Activated naive CD4-positive, alpha-beta T cell treated with anti-CD3 and anti-CD28 coated beads for 36 hours (primary cell): ENCODE data around the gene TBC1D24. TPM values are rescaled to one million over a fixed set of nuclear protein-coding genes. Genes with fewer than 3 reads are reported as not detected.

Experiments
- CTCF ChIA-PET: fragments of 350-600 bp; sonication (Branson Sonifier 250); formaldehyde crosslinking; loops from one replicate; lab custom pipeline; 2021; ENCODE audit warnings: antibody characterized with exemption; lab: Charles Lee
- DNase-seq: peaks from one replicate; pipeline ENCODE4 v3.0.0-alpha.2; 2020
- H3K27ac Mint-ChIP-seq: one replicate; pipeline ENCODE4 v1.8.0; 2021; ENCODE audit warnings: mild to moderate bottlenecking, mixed read lengths
- H3K27me3 Mint-ChIP-seq: one replicate; pipeline ENCODE4 v1.8.0; 2021; ENCODE audit warnings: low read depth, mixed read lengths
- H3K36me3 Mint-ChIP-seq: one replicate; pipeline ENCODE4 v1.8.0; 2021; ENCODE audit warnings: low read depth, mixed read lengths
- H3K4me1 Mint-ChIP-seq: one replicate; pipeline ENCODE4 v1.8.0; 2021; ENCODE audit warnings: low read depth, mixed read lengths
- H3K4me3 Mint-ChIP-seq: one replicate; pipeline ENCODE4 v1.8.0; 2021; ENCODE audit warnings: mild to moderate bottlenecking, moderate library complexity, mixed read lengths
- H3K9me3 Mint-ChIP-seq: one replicate; pipeline ENCODE4 v1.8.0; 2021; ENCODE audit warnings: mixed read lengths
- intact Hi-C: fragments of 100-400 bp; cut with micrococcal nuclease; formaldehyde crosslinking; loops from one replicate; pipeline ENCODE4 v1.15.1; 2023
- total RNA-seq, 2 experiments: library from RNA; stranded (reverse); gene quantifications; one replicate each; pipeline ENCODE4 v1.2.3, GENCODE V29; 2021

The TBC1D24 gene
- total RNA-seq, 2 experiments from 2014 or later, result 8.1 to 8.6 TPM

- intact Hi-C loops, result no loop called here
- Mint-ChIP-seq H3K27ac (no peak overlapping the region), H3K4me1 (no peaks in the 10 kb centered on the region), H3K9me3 (no peaks in the 10 kb centered on the region), H3K4me3 (no peak overlapping the region), H3K36me3 (peaks cover 37% of the 10 kb centered on the region), H3K27me3 (no peaks in the 10 kb centered on the region)
- CTCF ChIA-PET, result no interaction called here
- DNase-seq, result no peak
Observed at GRCh38 chr16:2452650-2453049, 22.3 kb upstream of the TBC1D24 start.

- Mint-ChIP-seq H3K4me3 (no peak overlapping the region), H3K36me3 (peaks cover 36% of the 10 kb centered on the region), H3K27ac (peak overlapping the region; percentile 36), H3K9me3 (no peaks in the 10 kb centered on the region), H3K4me1 (peaks cover 5% of the 10 kb centered on the region), H3K27me3 (no peaks in the 10 kb centered on the region)
- peak; percentile 3 for DNase-seq
- CTCF ChIA-PET, result no interaction called here
- intact Hi-C loops, result no loop called here
Observed at GRCh38 chr16:2455081-2455845, 19.7 kb upstream of the TBC1D24 start.

DNA sequence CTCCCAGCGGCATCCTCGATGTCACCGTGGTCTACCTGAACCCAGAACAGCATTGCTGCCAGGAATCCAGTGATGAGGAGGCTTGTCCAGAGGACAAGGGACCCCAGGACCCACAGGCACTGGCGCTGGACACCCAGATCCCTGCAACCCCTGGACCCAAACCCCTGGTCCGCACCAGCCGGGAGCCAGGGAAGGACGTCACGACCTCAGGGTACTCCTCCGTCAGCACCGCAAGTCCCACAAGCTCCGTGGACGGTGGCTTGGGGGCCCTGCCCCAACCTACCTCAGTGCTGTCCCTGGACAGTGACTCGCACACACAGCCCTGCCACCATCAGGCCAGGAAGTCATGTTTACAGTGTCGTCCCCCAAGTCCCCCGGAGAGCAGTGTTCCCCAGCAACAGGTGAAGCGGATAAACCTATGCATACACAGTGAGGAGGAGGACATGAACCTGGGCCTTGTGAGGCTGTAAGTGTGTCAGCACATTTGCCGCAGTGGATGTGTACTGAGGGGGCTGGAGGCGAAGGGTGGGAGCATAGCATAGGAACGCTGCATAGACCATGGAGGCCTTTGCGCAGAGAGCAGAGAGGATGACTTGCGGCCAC lies 18.3 kb upstream of the TBC1D24 start:
- no peak for DNase-seq
- Mint-ChIP-seq H3K9me3 (no peaks in the 10 kb centered on the region), H3K4me3 (no peak overlapping the region), H3K36me3 (peaks cover 30% of the 10 kb centered on the region), H3K27me3 (no peaks in the 10 kb centered on the region), H3K4me1 (peaks cover 11% of the 10 kb centered on the region), H3K27ac (no peak overlapping the region)
- intact Hi-C loops, result no loop called here
- CTCF ChIA-PET, result interaction anchor here (1.5 kb wide), 1 partner anchor 16 kb away, joined by 4 read pairs; no protein-coding TSS in a partner anchor

GRCh38 chr16:2457267-2457666 lies 17.7 kb upstream of the TBC1D24 start:
- DNase-seq, result no peak
- peaks cover 11% of the 10 kb centered on the region for H3K4me1 Mint-ChIP-seq
- no peaks in the 10 kb centered on the region for H3K9me3 Mint-ChIP-seq
- no peaks in the 10 kb centered on the region for H3K27me3 Mint-ChIP-seq
- no peak overlapping the region for H3K4me3 Mint-ChIP-seq
- H3K27ac Mint-ChIP-seq, result no peak overlapping the region
- peaks cover 30% of the 10 kb centered on the region for H3K36me3 Mint-ChIP-seq
- CTCF ChIA-PET, result interaction anchor here (1.5 kb wide), 1 partner anchor 16 kb away, joined by 4 read pairs; no protein-coding TSS in a partner anchor
- intact Hi-C loops, result no loop called here

- Mint-ChIP-seq H3K27me3 (no peaks in the 10 kb centered on the region), H3K4me1 (peaks cover 11% of the 10 kb centered on the region), H3K9me3 (no peaks in the 10 kb centered on the region), H3K4me3 (no peak overlapping the region), H3K27ac (no peak overlapping the region), H3K36me3 (peaks cover 25% of the 10 kb centered on the region)
- CTCF ChIA-PET, result interaction anchor here (1.5 kb wide), 1 partner anchor 17 kb away, joined by 4 read pairs; no protein-coding TSS in a partner anchor
- intact Hi-C loops, result no loop called here
- no peak for DNase-seq
Observed at GRCh38 chr16:2457946-2458345, 17.0 kb upstream of the TBC1D24 start.

- Mint-ChIP-seq H3K9me3 (no peaks in the 10 kb centered on the region), H3K4me3 (peak overlapping the region; percentile 74), H3K27me3 (no peaks in the 10 kb centered on the region), H3K27ac (peak overlapping the region; percentile 64), H3K36me3 (peaks cover 16% of the 10 kb centered on the region), H3K4me1 (peaks cover 11% of the 10 kb centered on the region)
- no peak for DNase-seq
- intact Hi-C loops, result no loop called here
- CTCF ChIA-PET, result interaction anchor here (0.9 kb wide), 1 partner anchor 19 kb away, joined by 3 read pairs; no protein-coding TSS in a partner anchor
Observed at GRCh38 chr16:2458887-2459646, 15.9 kb upstream of the TBC1D24 start.

DNA sequence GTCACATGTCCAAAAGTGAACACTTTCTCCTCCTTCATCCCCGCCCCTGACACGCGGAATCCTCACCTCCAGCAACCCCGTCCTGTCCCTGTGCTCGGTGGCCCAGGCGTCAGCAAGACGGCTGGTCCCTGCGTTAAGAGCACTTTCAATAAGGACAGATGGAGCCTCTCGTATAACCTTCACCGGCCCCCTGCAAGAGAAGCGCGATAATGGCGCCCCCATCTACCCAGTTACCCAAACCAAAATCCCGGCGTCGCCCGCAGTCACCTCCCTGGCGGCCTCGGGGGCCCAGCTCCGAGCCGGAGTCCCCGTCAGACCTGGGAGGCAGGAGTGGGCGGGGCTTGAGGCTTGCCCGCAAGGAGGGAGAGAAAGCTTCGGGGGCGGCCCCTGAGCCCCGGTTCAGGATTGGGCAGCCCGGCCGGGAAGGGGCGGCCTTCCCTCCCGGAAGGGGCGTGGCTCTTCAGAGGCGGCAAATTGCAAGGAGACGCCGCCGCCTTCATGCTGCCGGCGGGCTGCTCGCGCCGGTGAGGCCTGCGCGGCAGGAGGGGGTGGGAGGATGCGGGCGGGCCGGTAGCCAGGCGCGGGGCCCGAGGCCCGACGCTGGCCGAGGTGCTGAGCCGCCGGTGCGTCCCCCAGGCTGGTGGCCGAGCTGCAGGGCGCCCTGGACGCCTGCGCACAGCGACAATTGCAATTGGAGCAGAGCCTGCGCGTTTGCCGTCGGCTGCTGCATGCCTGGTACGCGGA lies 15.1 kb upstream of the TBC1D24 start, which contains the start of gene TEDC2:
Gene TEDC2, plus strand, starts transcription at position 463 of the 744 bp plus-strand sequence. Its CDS starts 36 bp downstream, at position 499.
- Mint-ChIP-seq H3K27ac (peak within 1 kb of the TSS; percentile 64), H3K36me3 (peaks cover 14% of the 10 kb centered on the region), H3K27me3 (no peaks in the 10 kb centered on the region), H3K4me3 (peak within 1 kb of the TSS; percentile 74), H3K4me1 (peaks cover 11% of the 10 kb centered on the region), H3K9me3 (no peaks in the 10 kb centered on the region)
- DNase-seq, result peak; percentile 99
- intact Hi-C loops, result loop anchor here (1.0 kb wide), 1 partner anchor 14 kb away; no protein-coding TSS in a partner anchor
- CTCF ChIA-PET, result no interaction called here

DNA sequence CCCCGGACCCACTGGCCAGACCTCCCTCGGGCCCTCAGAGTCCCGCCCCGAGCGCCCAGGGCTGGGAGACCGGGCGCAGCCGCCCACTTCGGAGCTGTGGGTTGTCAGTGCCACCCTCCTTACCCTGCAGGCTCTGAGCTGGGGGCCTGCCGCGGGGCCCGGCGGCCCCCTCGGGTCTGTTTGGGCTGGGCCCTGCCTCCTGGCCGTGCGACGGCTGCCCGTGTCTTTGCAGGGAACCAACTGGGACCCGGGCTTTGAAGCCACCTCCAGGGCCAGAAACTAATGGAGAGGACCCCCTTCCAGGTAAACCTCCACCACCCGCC lies 14.6 kb upstream of the TBC1D24 start:
- Mint-ChIP-seq H3K9me3 (no peaks in the 10 kb centered on the region), H3K27me3 (no peaks in the 10 kb centered on the region), H3K4me3 (peak overlapping the region; percentile 63), H3K27ac (no peak overlapping the region), H3K4me1 (peaks cover 11% of the 10 kb centered on the region), H3K36me3 (peaks cover 12% of the 10 kb centered on the region)
- CTCF ChIA-PET, result no interaction called here
- DNase-seq, result no peak
- intact Hi-C loops, result loop anchor here (1.0 kb wide), 1 partner anchor 14 kb away; no protein-coding TSS in a partner anchor

- CTCF ChIA-PET, result no interaction called here
- H3K4me3 Mint-ChIP-seq, result peak overlapping the region; percentile 63
- no peaks in the 10 kb centered on the region for H3K27me3 Mint-ChIP-seq
- no peaks in the 10 kb centered on the region for H3K9me3 Mint-ChIP-seq
- DNase-seq, result no peak
- intact Hi-C loops, result loop anchor here (1.0 kb wide), 1 partner anchor 13 kb away; no protein-coding TSS in a partner anchor
- H3K27ac Mint-ChIP-seq, result no peak overlapping the region
- peaks cover 11% of the 10 kb centered on the region for H3K4me1 Mint-ChIP-seq
- H3K36me3 Mint-ChIP-seq, result peaks cover 12% of the 10 kb centered on the region
Observed at GRCh38 chr16:2460916-2461315, 14.0 kb upstream of the TBC1D24 start.

GRCh38 chr16:2462031-2462866 lies 12.7 kb upstream of the TBC1D24 start:
- CTCF ChIA-PET, result interaction anchor here (0.6 kb wide), 1 partner anchor 31 kb away, joined by 3 read pairs; no protein-coding TSS in a partner anchor
- Mint-ChIP-seq H3K27me3 (peaks cover 4% of the 10 kb centered on the region), H3K4me1 (peaks cover 12% of the 10 kb centered on the region), H3K36me3 (peaks cover 5% of the 10 kb centered on the region), H3K27ac (no peak overlapping the region), H3K9me3 (no peaks in the 10 kb centered on the region), H3K4me3 (no peak overlapping the region)
- intact Hi-C loops, result no loop called here
- DNase-seq, result no peak

GRCh38 chr16:2464333-2464732 lies 10.6 kb upstream of the TBC1D24 start:
- peaks cover 13% of the 10 kb centered on the region for H3K4me1 Mint-ChIP-seq
- CTCF ChIA-PET, result no interaction called here
- peaks cover 15% of the 10 kb centered on the region for H3K27me3 Mint-ChIP-seq
- H3K27ac Mint-ChIP-seq, result no peak overlapping the region
- intact Hi-C loops, result no loop called here
- no peak for DNase-seq
- H3K4me3 Mint-ChIP-seq, result no peak overlapping the region
- H3K9me3 Mint-ChIP-seq, result no peaks in the 10 kb centered on the region
- no peaks in the 10 kb centered on the region for H3K36me3 Mint-ChIP-seq
